HG02610 (cell line): Measurements from ENCODE around the gene AMACR.
"Not testable (repeated sequence)": the region's sequence is repeated elsewhere in the genome, so short reads cannot be mapped to it uniquely, and the experiment has no call there.

Experiments used
- ATAC-seq: cut with Tn5 transposase; IDR thresholded peaks from one replicate; pipeline ENCODE4 v1.9.1; 2021; ENCODE audit warnings: mild to moderate bottlenecking, moderate library complexity; ENCODE audit not compliant: unreplicated experiment

AMACR gene

GRCh38 chr5:34038390-34038789 is 30.5 kb upstream of the AMACR start:
- ATAC-seq, result no peak

DNA sequence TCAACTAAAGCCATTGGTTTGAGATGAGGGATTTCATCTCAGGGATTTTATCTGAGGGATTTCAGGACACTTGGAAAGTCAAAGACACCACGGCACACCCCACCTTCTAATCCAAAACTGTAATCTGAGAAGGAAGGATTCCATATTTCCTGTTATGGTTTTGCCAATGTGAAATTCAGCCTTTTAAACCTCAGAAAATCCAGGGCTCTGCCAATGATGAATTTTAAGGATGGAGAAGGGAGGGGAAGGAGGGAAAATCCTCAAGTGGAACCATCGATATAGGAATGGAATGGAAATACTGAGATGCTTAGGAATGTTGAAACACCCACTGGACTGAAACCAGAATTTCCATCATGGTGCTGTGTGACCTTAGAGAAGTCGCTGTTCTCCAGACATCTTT is 29.9 kb upstream of the AMACR start:
- no peak for ATAC-seq

- no peak for ATAC-seq
Measured at GRCh38 chr5:34035756-34036155, 27.9 kb upstream of the AMACR start.

DNA sequence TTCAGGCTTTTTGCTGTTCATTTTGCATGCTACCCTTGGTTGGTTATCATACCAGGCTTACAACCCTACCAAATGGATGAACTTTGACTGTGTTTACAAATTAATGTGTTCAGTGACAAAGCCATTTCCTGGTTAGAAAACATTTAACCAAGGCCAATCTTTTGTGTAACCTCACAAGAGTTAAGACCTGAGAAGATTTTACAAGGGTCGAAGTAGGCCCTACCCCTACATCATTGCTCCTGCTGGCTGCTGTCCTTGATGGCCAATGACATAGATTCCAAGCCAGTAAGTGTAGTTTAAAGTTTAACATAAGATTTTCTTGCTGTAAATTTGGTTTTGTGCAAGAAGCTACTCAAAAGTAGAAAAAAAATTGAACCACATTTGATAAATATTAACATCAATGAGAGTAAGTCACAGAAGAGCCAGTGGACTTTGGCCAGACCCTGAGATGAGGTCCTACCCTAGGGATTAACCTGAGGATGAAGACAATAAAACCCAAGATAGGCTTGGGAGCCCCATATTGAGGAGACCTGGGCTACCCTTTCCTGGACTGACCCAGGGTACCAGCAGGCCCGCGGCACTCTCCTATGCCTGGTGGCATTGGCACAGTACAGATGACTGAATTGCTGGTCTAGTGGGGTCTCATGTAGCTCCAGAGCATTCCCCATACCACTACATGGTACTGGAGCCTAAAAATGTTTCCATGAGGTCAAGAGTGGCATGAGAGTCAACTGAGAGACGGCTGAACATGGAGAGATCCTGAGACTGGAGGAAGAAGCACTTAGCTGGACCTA is 26.9 kb upstream of the AMACR start:
- ATAC-seq, result no peak

- no peak for ATAC-seq
Measured at GRCh38 chr5:34031966-34032365, 24.1 kb upstream of the AMACR start.

GRCh38 chr5:34031117-34031516 is 23.3 kb upstream of the AMACR start:
- no peak for ATAC-seq

GRCh38 chr5:34030585-34030984 is 22.7 kb upstream of the AMACR start:
- not testable (repeated sequence) for ATAC-seq

GRCh38 chr5:34030048-34030447 is 22.2 kb upstream of the AMACR start:
- ATAC-seq, result no peak

- no peak for ATAC-seq
Measured at GRCh38 chr5:34028349-34028748, 20.5 kb upstream of the AMACR start.

DNA sequence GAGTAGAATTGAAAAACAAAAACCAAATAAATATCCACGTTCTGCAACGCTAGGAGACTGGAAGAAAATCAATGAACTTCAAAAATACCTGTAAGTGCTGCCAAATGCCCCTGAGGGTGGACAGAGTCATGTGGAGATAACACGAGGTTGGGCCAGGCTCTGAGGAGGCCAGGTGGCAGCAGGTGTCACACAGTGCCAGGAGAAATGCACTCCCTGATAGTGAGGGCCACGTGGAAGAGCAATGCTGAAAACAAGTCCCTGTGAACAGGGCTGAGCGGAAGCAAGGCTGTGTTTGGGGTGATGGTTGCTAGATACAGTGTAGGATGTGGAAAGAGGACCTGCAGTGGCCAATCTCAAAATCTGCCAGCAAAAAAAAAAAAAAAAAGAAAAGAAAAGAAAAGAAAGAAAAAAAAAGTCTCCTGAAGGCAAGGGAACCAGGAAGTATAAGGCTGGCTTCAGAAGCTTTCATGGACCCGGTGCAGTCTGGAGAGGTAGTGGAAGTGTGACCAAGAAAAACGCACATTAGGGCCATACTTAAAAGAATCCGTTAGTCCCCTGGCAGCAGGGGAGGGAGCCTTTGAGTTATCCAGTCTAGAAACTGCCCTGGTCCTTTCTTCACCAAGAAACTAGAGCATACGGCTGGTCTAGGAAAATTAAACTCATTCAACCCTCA is 18.4 kb upstream of the AMACR start:
- ATAC-seq, result no peak

- ATAC-seq, result peak; percentile 98
Measured at GRCh38 chr5:34022121-34022705, 14.4 kb upstream of the AMACR start.

- no peak for ATAC-seq
Measured at GRCh38 chr5:34021334-34021733, 13.5 kb upstream of the AMACR start.

GRCh38 chr5:34020726-34021125 is 12.9 kb upstream of the AMACR start:
- ATAC-seq, result no peak

DNA sequence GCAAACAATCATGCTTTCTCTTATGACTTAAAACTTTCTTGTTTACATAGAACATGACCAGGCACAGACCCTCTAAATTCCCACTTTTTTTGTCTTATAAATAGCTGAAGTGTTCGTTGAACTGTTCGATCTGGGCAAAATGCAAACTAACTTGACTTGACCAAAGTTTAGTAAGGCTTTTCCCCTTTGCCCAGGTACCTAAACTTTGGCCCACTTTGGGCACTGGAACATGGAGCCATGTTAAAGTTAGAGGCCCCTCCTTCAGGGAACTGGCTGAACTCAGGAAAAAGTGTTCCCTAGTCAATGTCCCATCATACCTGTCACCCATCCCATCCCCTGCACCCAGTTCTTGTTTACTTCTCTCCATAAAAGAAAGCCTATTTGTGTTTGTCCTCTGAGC is 9.4 kb upstream of the AMACR start:
- no peak for ATAC-seq

GRCh38 chr5:34016750-34017149 is 8.9 kb upstream of the AMACR start:
- no peak for ATAC-seq

DNA sequence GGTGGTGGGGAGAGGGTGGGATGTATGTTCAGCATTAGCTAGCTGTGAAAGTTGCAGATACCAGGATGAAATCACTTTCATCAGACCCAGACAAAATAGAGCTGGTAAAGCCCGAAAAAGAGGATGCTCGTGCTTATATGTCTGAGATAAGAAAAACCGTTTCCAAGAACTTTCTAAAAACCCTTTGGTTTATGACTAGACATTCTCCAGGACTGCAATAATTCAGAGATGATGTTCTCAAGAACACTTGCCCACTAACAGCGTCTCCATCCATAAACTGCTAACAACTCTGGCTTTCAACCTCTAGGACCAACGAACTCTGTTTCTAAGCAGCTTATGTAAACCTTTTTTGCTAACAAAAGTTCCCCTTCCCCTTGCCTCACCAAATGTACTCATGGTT is 8.4 kb upstream of the AMACR start:
- no peak for ATAC-seq

DNA sequence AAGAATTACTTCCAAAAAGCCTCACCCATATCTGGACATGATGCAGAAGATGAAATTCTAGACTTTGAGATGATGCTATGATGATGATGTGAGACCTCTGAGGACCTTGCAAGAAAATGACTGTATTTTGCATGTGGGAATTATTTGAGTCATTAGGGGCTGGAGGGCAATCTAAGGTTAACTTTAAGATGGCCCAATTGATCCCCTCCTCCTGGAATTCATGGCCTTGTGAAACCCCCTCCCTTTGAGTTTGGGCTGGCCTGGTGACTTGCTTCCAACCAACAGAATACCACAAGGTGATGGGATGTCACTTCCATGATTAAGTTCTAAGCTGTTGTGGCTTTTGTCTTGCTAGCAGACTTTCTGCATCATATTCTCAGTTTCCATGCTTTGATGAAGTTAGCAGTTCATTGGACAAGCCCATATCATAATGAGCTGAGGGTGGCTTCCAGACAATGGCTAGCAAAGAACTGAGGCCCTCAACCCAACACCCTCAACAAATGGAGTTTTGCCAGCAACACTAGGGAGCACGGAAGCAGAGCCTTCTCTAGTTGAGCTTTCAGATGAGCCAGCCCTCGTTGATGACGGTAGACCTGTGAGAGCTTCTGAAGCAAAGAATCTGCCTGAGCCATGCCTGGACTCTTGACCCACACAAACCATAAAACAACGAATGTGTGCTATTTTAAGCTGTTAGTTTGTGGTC is 7.4 kb upstream of the AMACR start:
- peak; percentile 80 for ATAC-seq

DNA sequence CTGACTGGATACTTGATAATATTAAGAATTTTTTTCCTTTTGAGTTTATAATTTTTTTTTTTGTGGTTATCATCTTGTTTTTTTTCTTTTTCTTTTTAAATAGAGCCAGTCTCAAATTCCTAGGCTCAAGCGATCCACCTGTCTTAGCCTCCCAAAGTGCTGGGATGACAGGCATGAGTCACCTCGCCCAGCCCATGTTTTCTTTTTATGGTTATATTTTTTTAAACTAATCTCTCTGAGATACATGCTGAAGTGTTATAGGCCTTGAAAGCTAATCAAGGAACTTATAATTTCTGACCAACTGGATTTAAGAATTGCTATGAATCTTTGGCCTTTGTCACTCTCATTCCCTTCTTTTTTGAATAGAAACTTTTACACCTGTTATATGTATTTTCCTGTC is 6.8 kb upstream of the AMACR start:
- no peak for ATAC-seq

GRCh38 chr5:34013547-34013946 is 5.7 kb upstream of the AMACR start:
- no peak for ATAC-seq

DNA sequence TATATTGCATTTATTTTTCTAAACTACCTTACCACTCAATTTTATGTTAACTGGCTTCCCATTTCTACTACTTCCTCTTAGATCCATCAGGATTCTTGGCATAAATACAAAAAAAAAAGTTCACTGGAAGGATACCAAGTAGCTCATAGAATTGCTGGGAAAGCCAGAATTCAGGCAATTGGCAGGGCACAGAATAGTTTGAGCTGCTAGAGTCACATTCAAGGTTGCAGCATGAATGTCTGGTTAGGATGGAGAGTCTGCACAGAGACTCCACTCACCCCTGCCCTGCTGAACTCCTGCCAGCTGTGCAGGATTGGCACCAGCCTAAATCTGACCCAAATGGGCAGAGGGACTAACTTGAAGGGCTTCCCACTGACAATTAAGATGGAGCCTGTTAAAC is 4.9 kb upstream of the AMACR start:
- no peak for ATAC-seq

DNA sequence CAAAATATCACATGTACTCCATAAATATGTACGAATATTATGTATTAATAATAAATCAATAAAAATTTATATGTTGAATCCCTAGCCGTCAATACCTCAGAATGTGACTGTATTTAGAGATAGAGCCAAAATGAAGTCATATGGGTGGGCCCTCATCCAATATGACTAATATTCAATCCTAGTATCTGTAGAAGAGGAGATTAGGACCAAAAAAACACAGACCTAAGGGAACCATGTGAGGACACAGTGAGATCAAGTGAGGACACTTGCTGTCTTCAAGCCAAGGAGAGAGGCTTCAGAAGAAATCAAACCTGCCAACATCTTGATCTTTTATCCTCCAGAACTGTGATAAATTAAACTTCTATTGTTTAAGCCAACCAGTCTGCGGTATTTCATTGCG is 3.7 kb upstream of the AMACR start:
- no peak for ATAC-seq

DNA sequence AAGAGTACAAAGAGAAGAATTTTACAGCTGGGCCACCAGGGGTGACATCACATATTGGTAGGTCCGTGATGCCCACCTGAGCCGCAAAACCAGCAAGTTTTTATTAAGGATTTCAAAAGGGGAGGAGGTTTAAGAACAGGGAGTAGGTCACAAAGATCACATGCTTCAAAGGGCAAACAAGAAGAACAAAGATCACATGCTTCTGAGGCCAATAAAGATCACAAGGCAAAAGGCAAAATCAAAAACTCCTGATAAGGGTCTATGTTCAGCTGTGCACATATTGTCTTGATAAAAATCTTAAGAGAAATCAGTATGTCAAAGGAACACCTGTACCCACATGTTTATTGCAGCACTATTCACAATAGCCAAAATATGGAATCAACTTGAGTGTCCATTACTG is 2.3 kb upstream of the AMACR start:
- ATAC-seq, result not testable (repeated sequence)
